Breast epithelium (tissue), 4 donors: ENCODE data around the gene CALN1. TPM values are rescaled to one million over a fixed set of nuclear protein-coding genes. Genes with fewer than 3 reads are reported as not detected.

Experiments
- DNase-seq, 2 donors: peaks; one replicate each; pipeline ENCODE4 v3.0.0-alpha.2; 2019; ENCODE audit warnings: low spot score in 2 of 2
- H3K27ac ChIP-seq, 2 donors: fragments of 200-600 bp; sonication (generic) in 1 of 2; one replicate each; pipeline ENCODE4 v1.5.1; 2016 to 2019; ENCODE audit warnings: mild to moderate bottlenecking in 1 of 2
- H3K27me3 ChIP-seq, 2 donors: fragments of 200-600 bp; sonication (generic) in 1 of 2; one replicate each; pipeline versions ENCODE4 v1.5.1 to v1.6.0; 2017 to 2019; ENCODE audit warnings: control low read depth in 1 of 2, mild to moderate bottlenecking in 1 of 2
- H3K36me3 ChIP-seq: fragments of 200-600 bp; one replicate; pipeline ENCODE4 v1.5.1; 2019
- H3K4me1 ChIP-seq, 2 donors: fragments of 200-600 bp; sonication (generic); one replicate each; pipeline ENCODE4 v1.5.1; 2016 to 2019; ENCODE audit warnings: control low read depth in 1 of 2
- H3K4me3 ChIP-seq, 3 donors: fragments of 200-600 bp; sonication (generic); 1 replicate in 2 of 3; 2 replicates in 1 of 3; pipeline ENCODE4 v1.5.1; 2016 to 2019; ENCODE audit warnings: mild to moderate bottlenecking in 3 of 3, moderate library complexity in 2 of 3
- H3K9me3 ChIP-seq, 2 donors: fragments of 200-600 bp; sonication (generic) in 1 of 2; one replicate each; pipeline ENCODE4 v1.5.1; 2016 to 2019; ENCODE audit warnings: control low read depth in 1 of 2
- POLR2A ChIP-seq: fragments of 450-650 bp; IDR thresholded peaks from one replicate; pipeline ENCODE4 v1.6.1; 2016; ENCODE audit warnings: antibody characterized with exemption, mild to moderate bottlenecking, moderate library complexity
- POLR2AphosphoS5 ChIP-seq, 3 donors: sonication (generic); formaldehyde crosslinking; IDR thresholded peaks; one replicate each; pipeline ENCODE4 v1.6.1; 2017; ENCODE audit warnings: antibody characterized with exemption in 3 of 3
- intact Hi-C: fragments of 100-400 bp; cut with DNase I; formaldehyde crosslinking; loops from one replicate; pipeline ENCODE4 v1.15.1; 2023; ENCODE audit warnings: low total_unique reads
- total RNA-seq, 3 donors: library from RNA; depleted of rRNA; stranded (reverse); fragments of >200 nt; gene quantifications; one replicate each; pipeline ENCODE4 v1.1.0, GENCODE V29; 2016
- TF ChIP-seq, protein P1 (sequence below), 3 donors: fragments of 450-650 bp; IDR thresholded peaks; one replicate each; pipeline ENCODE4 v1.5.1; 2016 to 2017; ENCODE audit warnings: antibody characterized with exemption in 3 of 3, mild to moderate bottlenecking in 3 of 3, moderate library complexity in 3 of 3

CALN1 gene
- total RNA-seq, 3 donors from 2014 or later, result under 0.01 to 0.33 (median 0.15) TPM

DNA sequence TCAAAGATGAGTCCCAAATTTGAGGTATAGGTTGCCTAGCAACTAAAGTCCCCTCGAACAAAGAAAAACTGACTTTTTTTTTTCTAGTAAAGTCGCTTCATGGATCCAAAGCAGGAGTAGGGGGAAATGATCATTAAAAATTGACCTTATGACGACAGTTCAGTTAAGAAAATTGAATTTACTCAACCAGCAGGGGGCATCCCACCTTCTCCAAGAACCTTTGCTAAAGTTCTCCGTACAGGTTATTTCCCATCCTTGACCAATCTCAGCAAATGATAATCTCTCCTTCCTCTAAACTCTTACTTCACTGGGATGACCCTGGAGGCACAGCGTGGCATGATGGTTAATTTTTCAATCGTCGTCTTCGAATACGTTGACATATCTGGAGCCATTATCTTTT, 228.3 kb downstream of the CALN1 start:
- Histone ChIP-seq H3K27me3 (no peaks in the 10 kb centered on the region), H3K4me3 (no peak overlapping the region), H3K9me3 (peaks cover 0 to 8% of the 10 kb centered on the region in 2 donors), H3K36me3 (no peaks in the 10 kb centered on the region), H3K27ac (no peak overlapping the region), H3K4me1 (no peaks in the 10 kb centered on the region)
- intact Hi-C loops, result no loop called here
- no peak for DNase-seq
- TF ChIP-seq, protein P1, sequence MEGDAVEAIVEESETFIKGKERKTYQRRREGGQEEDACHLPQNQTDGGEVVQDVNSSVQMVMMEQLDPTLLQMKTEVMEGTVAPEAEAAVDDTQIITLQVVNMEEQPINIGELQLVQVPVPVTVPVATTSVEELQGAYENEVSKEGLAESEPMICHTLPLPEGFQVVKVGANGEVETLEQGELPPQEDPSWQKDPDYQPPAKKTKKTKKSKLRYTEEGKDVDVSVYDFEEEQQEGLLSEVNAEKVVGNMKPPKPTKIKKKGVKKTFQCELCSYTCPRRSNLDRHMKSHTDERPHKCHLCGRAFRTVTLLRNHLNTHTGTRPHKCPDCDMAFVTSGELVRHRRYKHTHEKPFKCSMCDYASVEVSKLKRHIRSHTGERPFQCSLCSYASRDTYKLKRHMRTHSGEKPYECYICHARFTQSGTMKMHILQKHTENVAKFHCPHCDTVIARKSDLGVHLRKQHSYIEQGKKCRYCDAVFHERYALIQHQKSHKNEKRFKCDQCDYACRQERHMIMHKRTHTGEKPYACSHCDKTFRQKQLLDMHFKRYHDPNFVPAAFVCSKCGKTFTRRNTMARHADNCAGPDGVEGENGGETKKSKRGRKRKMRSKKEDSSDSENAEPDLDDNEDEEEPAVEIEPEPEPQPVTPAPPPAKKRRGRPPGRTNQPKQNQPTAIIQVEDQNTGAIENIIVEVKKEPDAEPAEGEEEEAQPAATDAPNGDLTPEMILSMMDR (IDR thresholded peaks at IDR 0.05), result no peak
- TF ChIP-seq POLR2A (no peak), POLR2AphosphoS5 (IDR thresholded peaks at IDR 0.05) (no peak)

DNA sequence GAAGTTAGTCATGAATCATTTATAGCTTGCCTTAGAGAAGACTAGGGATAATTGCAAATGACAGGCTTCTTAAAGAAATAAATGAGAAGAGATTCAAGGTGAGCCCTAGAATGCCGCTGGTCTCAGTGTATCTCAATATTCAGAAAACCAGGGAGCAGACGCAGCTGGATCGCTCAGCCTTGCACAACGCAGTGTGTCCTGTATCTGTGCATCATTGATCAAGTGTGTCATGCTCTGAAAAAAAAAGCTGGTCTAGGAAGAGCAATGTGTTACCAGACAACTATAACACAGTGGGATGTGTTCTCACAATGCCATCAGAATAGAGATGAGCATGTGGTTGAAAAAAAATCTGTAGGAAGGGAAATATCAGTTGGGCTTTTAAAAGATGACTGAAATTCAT, 230.1 kb downstream of the CALN1 start:
- no peak for DNase-seq
- TF ChIP-seq POLR2A (no peak), POLR2AphosphoS5 (IDR thresholded peaks at IDR 0.05) (no peak)
- TF ChIP-seq, protein P1 (IDR thresholded peaks at IDR 0.05), result no peak
- intact Hi-C loops, result no loop called here
- Histone ChIP-seq H3K4me1 (no peaks in the 10 kb centered on the region), H3K36me3 (no peaks in the 10 kb centered on the region), H3K27me3 (no peaks in the 10 kb centered on the region), H3K9me3 (peaks cover 0 to 8% of the 10 kb centered on the region in 2 donors), H3K4me3 (no peak overlapping the region), H3K27ac (no peak overlapping the region)

DNA sequence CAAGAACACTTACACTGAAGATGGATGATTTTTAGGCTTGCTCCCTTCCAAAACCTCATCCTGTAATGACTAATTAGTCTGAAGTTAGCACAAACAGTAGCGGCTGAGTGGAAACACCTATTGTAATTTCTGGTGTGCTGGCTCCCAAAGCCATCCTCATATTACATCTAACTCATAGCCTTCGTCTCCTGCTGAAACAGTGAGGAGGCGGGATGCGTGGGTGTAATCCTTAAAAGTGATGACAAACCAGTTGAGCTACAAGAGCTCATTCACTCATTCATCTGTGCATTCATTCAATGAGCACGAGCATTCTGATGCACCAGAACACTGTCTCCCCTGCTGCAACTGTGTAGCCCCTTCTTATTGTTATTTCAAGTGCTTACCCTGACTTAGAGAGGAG, 235.3 kb downstream of the CALN1 start:
- Histone ChIP-seq H3K9me3 (peaks cover 0 to 32% of the 10 kb centered on the region in 2 donors), H3K4me3 (no peak overlapping the region), H3K4me1 (no peaks in the 10 kb centered on the region), H3K27me3 (no peaks in the 10 kb centered on the region), H3K27ac (no peak overlapping the region), H3K36me3 (no peaks in the 10 kb centered on the region)
- TF ChIP-seq, protein P1 (IDR thresholded peaks at IDR 0.05), result no peak
- TF ChIP-seq POLR2AphosphoS5 (IDR thresholded peaks at IDR 0.05) (no peak), POLR2A (no peak)
- intact Hi-C loops, result no loop called here
- no peak for DNase-seq

DNA sequence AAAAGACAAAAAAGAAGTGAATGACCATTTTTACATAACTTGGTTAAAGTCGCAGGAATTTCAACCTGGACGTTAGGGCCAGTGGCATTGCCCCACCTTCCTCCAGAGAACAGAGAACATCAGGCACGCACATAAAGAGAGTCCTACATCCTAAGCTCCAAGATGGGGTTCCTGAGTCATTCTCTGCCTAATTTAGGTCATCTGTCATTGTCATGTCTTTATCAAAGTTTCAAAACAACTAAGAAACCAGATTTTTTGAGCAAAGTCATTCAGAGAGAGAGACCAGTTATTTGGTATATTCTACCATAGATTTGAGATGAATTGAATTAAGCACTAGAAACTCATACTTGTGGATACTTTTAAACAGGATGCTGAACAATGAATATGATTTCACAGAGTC, 241.7 kb downstream of the CALN1 start:
- TF ChIP-seq, protein P1 (IDR thresholded peaks at IDR 0.05), result no peak
- no peak for TF ChIP-seq POLR2AphosphoS5 (IDR thresholded peaks at IDR 0.05)
- TF ChIP-seq POLR2A, result no peak
- Histone ChIP-seq H3K27me3 (no peaks in the 10 kb centered on the region), H3K4me1 (no peaks in the 10 kb centered on the region), H3K36me3 (no peaks in the 10 kb centered on the region), H3K27ac (no peak overlapping the region), H3K4me3 (no peak overlapping the region), H3K9me3 (peaks cover 0 to 22% of the 10 kb centered on the region in 2 donors)
- intact Hi-C loops, result no loop called here
- DNase-seq, result no peak

DNA sequence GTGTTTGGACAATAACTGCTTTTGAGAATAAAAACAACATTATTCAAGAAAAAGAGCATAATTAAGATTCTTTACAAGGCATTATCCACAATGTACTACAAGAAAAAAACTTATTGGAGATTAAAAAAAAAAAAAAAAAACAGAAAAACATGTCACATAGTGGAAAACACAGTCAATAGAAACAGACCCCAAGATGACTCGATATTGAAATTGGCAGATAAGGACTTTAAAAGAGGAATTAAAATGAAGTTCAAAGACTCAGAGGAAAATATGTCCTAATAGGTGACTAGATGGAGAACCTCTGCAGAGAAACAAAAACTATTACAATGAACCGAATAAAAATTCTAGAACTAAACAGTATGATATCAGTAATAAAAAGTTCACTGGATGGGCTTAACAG, 248.9 kb downstream of the CALN1 start:
- H3K4me3 ChIP-seq, result no peak overlapping the region

More for the DNA sequence above, 248.9 kb downstream of the CALN1 start:
- DNase-seq, result no peak
- Histone ChIP-seq H3K27ac (no peak overlapping the region), H3K27me3 (no peaks in the 10 kb centered on the region), H3K9me3 (peaks cover 25 to 49% of the 10 kb centered on the region in 2 donors), H3K36me3 (no peaks in the 10 kb centered on the region), H3K4me1 (no peaks in the 10 kb centered on the region)
- intact Hi-C loops, result no loop called here
- TF ChIP-seq POLR2A (no peak), POLR2AphosphoS5 (IDR thresholded peaks at IDR 0.05) (no peak)
- TF ChIP-seq, protein P1 (IDR thresholded peaks at IDR 0.05), result no peak
